HepG2 (cell line): Measurements from ENCODE around the gene RAPGEF2. TPM values are rescaled to one million over a fixed set of nuclear protein-coding genes. Genes with fewer than 3 reads are reported as not detected.

ENCODE experiments used
- ATAC-seq: fragments of 200-7000 bp; cut with Tn5 transposase; 3 replicates; pipeline ENCODE4 v1.9.1; 2020; ENCODE audit warnings: mild to moderate bottlenecking, moderate library complexity
- BruUV-seq: library from RNA; stranded (reverse); fragments of 400-500 nt; replicated peaks from 2 replicates; lab custom pipeline; 2021; lab: Mats Ljungman, UMichigan
- CTCF ChIA-PET: fragments of 300-600 bp; formaldehyde crosslinking; extraction: SDS; loops from one replicate; lab custom pipeline; 2021; ENCODE audit warnings: low total read pairs, inconsistent platforms, low intra/inter-chr PET ratio; lab: Yijun Ruan, JAX
- POLR2A ChIA-PET: fragments of 350-600 bp; sonication (Branson Sonifier 250); formaldehyde crosslinking; loops from one replicate; lab custom pipeline; 2020; ENCODE audit warnings: antibody characterized with exemption, inconsistent platforms; lab: Yijun Ruan, JAX
- DNase-seq: peaks from one replicate; pipeline ENCODE4 v3.0.0-alpha.2; 2015; ENCODE audit warnings: low spot score
- FAIRE-seq: peaks from 3 replicates; lab custom pipeline; 2011; peaks lifted over from hg19 to GRCh38; lab: Jason Lieb, UNC
- H2AFZ ChIP-seq: one replicate; pipeline ENCODE4 v1.6.1; 2011; ENCODE audit warnings: low read length, inconsistent platforms
- H3K27ac ChIP-seq: fragments of 300-600 bp; 3 replicates; pipeline ENCODE4 v1.8.0; 2011; ENCODE audit warnings: mixed run types, mild to moderate bottlenecking, mixed read lengths, low read length, inconsistent platforms; ENCODE audit not compliant: insufficient read depth; ENCODE audit errors: extremely low read length
- H3K27me3 ChIP-seq, 2 experiments: fragments of 200-600 bp in 1 of 2; 2 replicates in 1 of 2; 3 replicates in 1 of 2; pipeline versions ENCODE4 v1.6.0 to v1.8.0; 2011; ENCODE audit warnings: low read length in 2 of 2, mild to moderate bottlenecking in 2 of 2, moderate library complexity in 2 of 2, inconsistent platforms in 1 of 2; ENCODE audit not compliant: insufficient read depth in 2 of 2, control insufficient read depth in 1 of 2
- H3K36me3 ChIP-seq, 2 experiments: fragments of 200-600 bp in 1 of 2; replicated peaks in 1 of 2; 2 replicates in 1 of 2; 3 replicates in 1 of 2; pipeline versions ENCODE4 v1.5.1 to v1.8.0; 2011; ENCODE audit warnings: low read length in 2 of 2, inconsistent platforms in 1 of 2; ENCODE audit not compliant: insufficient read depth in 2 of 2, control insufficient read depth in 1 of 2
- H3K4me1 ChIP-seq: 2 replicates; pipeline ENCODE4 v1.5.1; 2012; ENCODE audit warnings: low read length, inconsistent platforms; ENCODE audit not compliant: insufficient read depth
- H3K4me2 ChIP-seq: 2 replicates; pipeline ENCODE4 v1.6.0; 2011; ENCODE audit warnings: low read depth, low read length, inconsistent platforms
- H3K4me3 ChIP-seq, 3 experiments: fragments of 200-600 bp in 1 of 3; sonication (generic), shearing (Covaris generic) in 1 of 3; replicated peaks in 1 of 3; 2 replicates each; pipeline ENCODE4 v1.5.1; 2011 to 2016; ENCODE audit warnings: low read length in 3 of 3, inconsistent platforms in 2 of 3, low read depth in 2 of 3, mild to moderate bottlenecking in 2 of 3, control low read depth in 1 of 3, mixed read lengths in 1 of 3; ENCODE audit not compliant: insufficient read depth in 1 of 3
- H3K79me2 ChIP-seq: one replicate; pipeline ENCODE4 v1.6.1; 2011; ENCODE audit warnings: low read length, inconsistent platforms; ENCODE audit not compliant: insufficient read depth
- H3K9ac ChIP-seq: 2 replicates; pipeline ENCODE4 v1.6.0; 2011; ENCODE audit warnings: mild to moderate bottlenecking, low read depth, low read length, inconsistent platforms; ENCODE audit not compliant: insufficient read depth
- H3K9me3 ChIP-seq: 2 replicates; pipeline ENCODE4 v1.5.1; 2012; ENCODE audit warnings: mild to moderate bottlenecking, low read length
- H4K20me1 ChIP-seq: 2 replicates; pipeline ENCODE4 v1.6.0; 2011; ENCODE audit warnings: inconsistent platforms, mild to moderate bottlenecking, low read length, moderate library complexity; ENCODE audit not compliant: insufficient read depth
- FOXM1 ChIP-seq: sonication (generic); formaldehyde crosslinking; IDR thresholded peaks from 2 replicates; pipeline ENCODE4 v1.5.0; 2020; ENCODE audit warnings: missing genetic modification reagents
- RXRB ChIP-seq: IDR thresholded peaks from 2 replicates; pipeline ENCODE4 v1.6.1; 2016; ENCODE audit warnings: borderline replicate concordance, missing genetic modification reagents, missing compliant biosample characterization
- SAP130 ChIP-seq: IDR thresholded peaks from 2 replicates; pipeline ENCODE4 v1.6.1; 2016; ENCODE audit warnings: low read depth
- SOX13 ChIP-seq, 3 experiments: fragments of 450-650 bp in 1 of 3; sonication (generic) in 1 of 3; formaldehyde crosslinking in 1 of 3; IDR thresholded peaks in 2 of 3; conservative IDR thresholded peaks in 1 of 3; 2 replicates each; pipeline versions ENCODE4 v1.5.0 to v1.6.1; 2016 to 2020; ENCODE audit warnings: antibody characterized with exemption in 1 of 3, mild to moderate bottlenecking in 1 of 3, missing compliant biosample characterization in 1 of 3, missing genetic modification reagents in 1 of 3, moderate library complexity in 1 of 3
- ZNF124 ChIP-seq: sonication (generic); formaldehyde crosslinking; IDR thresholded peaks from 2 replicates; pipeline ENCODE4 v1.4.0; 2020; ENCODE audit warnings: missing genetic modification reagents
- ZNF337 ChIP-seq: sonication (generic); formaldehyde crosslinking; IDR thresholded peaks from 2 replicates; pipeline ENCODE4 v1.5.1; 2020; ENCODE audit warnings: missing genetic modification reagents, low read depth, mild to moderate bottlenecking, borderline replicate concordance
- ZNF598 ChIP-seq: sonication (generic); formaldehyde crosslinking; IDR thresholded peaks from 2 replicates; pipeline ENCODE4 v1.5.1; 2020; ENCODE audit warnings: mild to moderate bottlenecking, missing genetic modification reagents, borderline replicate concordance
- WGBS: methylation state at CpG from one replicate; pipeline ENCODE4 v1.1.6; 2017; ENCODE audit warnings: low lambda C conversion rate; 5-methylcytosine and 5-hydroxymethylcytosine counted together
- in situ Hi-C: cut with HindIII; loops from 2 replicates; pipeline ENCODE4 v1.10.0; 2017; ENCODE audit warnings: low pct_unique_long_range_greater_than_20kb; ENCODE audit not compliant: extremely low pct_ligation_motif_present
- intact Hi-C: fragments of 100-400 bp; cut with micrococcal nuclease; formaldehyde crosslinking; loops from one replicate; pipeline ENCODE4 v1.10.0; 2022; ENCODE audit not compliant: unreplicated experiment
- polyA plus RNA-seq, 8 experiments: library from polyadenylated mRNA; depleted of rRNA in 3 of 8; stranded (reverse) in 7 of 8; unstranded in 1 of 8; fragments of >200 nt; fragmentation: Illumina TruSeq in 4 of 8; extraction: Trizol in 4 of 8; gene quantifications; 2 replicates each; pipeline versions ENCODE4 v1.2.1 to v1.2.3, GENCODE V29; 2011 to 2016; ENCODE audit warnings: low read depth in 4 of 8, missing spikeins in 1 of 8, mixed read lengths in 1 of 8; ENCODE audit not compliant: insufficient read depth in 1 of 8
- total RNA-seq, 5 experiments: library from RNA; depleted of rRNA; stranded (reverse); fragments of >200 nt; fragmentation: Illumina TruSeq; extraction: Trizol; gene quantifications; 2 replicates each; pipeline ENCODE4 v1.2.3, GENCODE V29; 2016; ENCODE audit warnings: low read depth in 1 of 5
- TF ChIP-seq, protein P1 (sequence below): sonication (generic); formaldehyde crosslinking; IDR thresholded peaks from 2 replicates; pipeline ENCODE4 v1.4.0; 2020; ENCODE audit warnings: mild to moderate bottlenecking, missing genetic modification reagents, borderline replicate concordance
- TF ChIP-seq, protein P2 (sequence below): sonication (generic); formaldehyde crosslinking; conservative IDR thresholded peaks from 2 replicates; pipeline ENCODE4 v1.4.0; 2020; ENCODE audit warnings: missing genetic modification reagents
- TF ChIP-seq, protein P3 (sequence below): sonication (generic); formaldehyde crosslinking; conservative IDR thresholded peaks from 2 replicates; pipeline ENCODE4 v1.4.0; 2020; ENCODE audit warnings: missing genetic modification reagents
- TF ChIP-seq, protein P4 (sequence below), 2 experiments: sonication (generic) in 1 of 2; formaldehyde crosslinking in 1 of 2; IDR thresholded peaks; 2 replicates each; pipeline versions ENCODE4 v1.6.1 to v1.9.0; 2014 to 2022; ENCODE audit warnings: antibody characterized with exemption in 1 of 2, borderline replicate concordance in 1 of 2, inconsistent platforms in 1 of 2, low read depth in 1 of 2, missing genetic modification reagents in 1 of 2

The RAPGEF2 gene
- total and polyA plus RNA-seq, 2 of the 13 experiments (the other 11 are each of a cell fraction or from before 2014, with no cell fraction given) = 19.2 to 23.0 TPM

DNA sequence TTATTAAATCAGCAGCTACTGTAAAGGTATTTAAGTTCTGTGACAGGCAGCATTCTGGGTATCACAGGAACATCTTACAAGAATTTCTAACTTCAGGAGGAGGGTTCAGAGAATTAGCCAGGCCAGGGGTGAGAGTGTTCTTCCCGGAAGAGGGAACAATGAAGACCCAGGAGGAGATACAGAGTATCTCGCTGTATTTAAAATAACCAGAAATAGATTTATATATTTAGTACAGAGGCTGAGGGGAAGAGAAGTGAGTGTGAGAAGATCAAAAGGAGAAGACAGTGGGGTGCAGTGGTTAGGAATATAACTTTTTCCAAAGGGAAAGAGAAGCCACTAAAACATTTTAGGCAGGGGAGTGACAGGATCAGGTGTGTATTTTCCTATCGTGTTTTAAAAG is 186.8 kb downstream of the RAPGEF2 start:
- FAIRE-seq = no peak
- TF ChIP-seq RXRB (CRISPR knock-in tag) (no peak), SOX13 (IDR thresholded peaks at IDR 0.05) (no peak), SOX13 (CRISPR knock-in tag; conservative IDR thresholded peaks at IDR 0.05 in 1 of 2, IDR thresholded peaks at IDR 0.05 in 1 of 2) (no peak), ZNF124 (no peak), FOXM1 (CRISPR knock-in tag) (no peak), SAP130 (CRISPR knock-in tag) (no peak), ZNF337 (no peak), ZNF598 (CRISPR knock-in tag) (no peak)
- TF ChIP-seq, protein P1, sequence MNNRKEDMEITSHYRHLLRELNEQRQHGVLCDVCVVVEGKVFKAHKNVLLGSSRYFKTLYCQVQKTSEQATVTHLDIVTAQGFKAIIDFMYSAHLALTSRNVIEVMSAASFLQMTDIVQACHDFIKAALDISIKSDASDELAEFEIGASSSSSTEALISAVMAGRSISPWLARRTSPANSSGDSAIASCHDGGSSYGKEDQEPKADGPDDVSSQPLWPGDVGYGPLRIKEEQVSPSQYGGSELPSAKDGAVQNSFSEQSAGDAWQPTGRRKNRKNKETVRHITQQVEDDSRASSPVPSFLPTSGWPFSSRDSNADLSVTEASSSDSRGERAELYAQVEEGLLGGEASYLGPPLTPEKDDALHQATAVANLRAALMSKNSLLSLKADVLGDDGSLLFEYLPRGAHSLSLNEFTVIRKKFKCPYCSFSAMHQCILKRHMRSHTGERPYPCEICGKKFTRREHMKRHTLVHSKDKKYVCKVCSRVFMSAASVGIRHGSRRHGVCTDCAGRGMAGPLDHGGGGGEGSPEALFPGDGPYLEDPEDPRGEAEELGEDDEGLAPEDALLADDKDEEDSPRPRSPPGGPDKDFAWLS (CRISPR knock-in tag) = no peak
- TF ChIP-seq, protein P2, sequence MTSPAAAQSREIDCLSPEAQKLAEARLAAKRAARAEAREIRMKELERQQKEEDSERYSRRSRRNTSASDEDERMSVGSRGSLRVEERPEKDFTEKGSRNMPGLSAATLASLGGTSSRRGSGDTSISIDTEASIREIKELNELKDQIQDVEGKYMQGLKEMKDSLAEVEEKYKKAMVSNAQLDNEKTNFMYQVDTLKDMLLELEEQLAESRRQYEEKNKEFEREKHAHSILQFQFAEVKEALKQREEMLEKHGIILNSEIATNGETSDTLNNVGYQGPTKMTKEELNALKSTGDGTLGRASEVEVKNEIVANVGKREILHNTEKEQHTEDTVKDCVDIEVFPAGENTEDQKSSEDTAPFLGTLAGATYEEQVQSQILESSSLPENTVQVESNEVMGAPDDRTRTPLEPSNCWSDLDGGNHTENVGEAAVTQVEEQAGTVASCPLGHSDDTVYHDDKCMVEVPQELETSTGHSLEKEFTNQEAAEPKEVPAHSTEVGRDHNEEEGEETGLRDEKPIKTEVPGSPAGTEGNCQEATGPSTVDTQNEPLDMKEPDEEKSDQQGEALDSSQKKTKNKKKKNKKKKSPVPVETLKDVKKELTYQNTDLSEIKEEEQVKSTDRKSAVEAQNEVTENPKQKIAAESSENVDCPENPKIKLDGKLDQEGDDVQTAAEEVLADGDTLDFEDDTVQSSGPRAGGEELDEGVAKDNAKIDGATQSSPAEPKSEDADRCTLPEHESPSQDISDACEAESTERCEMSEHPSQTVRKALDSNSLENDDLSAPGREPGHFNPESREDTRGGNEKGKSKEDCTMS (CRISPR knock-in tag) = no peak
- TF ChIP-seq, protein P3, sequence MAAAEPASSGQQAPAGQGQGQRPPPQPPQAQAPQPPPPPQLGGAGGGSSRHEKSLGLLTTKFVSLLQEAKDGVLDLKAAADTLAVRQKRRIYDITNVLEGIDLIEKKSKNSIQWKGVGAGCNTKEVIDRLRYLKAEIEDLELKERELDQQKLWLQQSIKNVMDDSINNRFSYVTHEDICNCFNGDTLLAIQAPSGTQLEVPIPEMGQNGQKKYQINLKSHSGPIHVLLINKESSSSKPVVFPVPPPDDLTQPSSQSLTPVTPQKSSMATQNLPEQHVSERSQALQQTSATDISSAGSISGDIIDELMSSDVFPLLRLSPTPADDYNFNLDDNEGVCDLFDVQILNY (CRISPR knock-in tag) = no peak
- TF ChIP-seq, protein P4, sequence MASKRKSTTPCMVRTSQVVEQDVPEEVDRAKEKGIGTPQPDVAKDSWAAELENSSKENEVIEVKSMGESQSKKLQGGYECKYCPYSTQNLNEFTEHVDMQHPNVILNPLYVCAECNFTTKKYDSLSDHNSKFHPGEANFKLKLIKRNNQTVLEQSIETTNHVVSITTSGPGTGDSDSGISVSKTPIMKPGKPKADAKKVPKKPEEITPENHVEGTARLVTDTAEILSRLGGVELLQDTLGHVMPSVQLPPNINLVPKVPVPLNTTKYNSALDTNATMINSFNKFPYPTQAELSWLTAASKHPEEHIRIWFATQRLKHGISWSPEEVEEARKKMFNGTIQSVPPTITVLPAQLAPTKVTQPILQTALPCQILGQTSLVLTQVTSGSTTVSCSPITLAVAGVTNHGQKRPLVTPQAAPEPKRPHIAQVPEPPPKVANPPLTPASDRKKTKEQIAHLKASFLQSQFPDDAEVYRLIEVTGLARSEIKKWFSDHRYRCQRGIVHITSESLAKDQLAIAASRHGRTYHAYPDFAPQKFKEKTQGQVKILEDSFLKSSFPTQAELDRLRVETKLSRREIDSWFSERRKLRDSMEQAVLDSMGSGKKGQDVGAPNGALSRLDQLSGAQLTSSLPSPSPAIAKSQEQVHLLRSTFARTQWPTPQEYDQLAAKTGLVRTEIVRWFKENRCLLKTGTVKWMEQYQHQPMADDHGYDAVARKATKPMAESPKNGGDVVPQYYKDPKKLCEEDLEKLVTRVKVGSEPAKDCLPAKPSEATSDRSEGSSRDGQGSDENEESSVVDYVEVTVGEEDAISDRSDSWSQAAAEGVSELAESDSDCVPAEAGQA (IDR thresholded peaks at IDR 0.05; ENCODE audit: low read depth) = no peak
- TF ChIP-seq, protein P4 (CRISPR knock-in tag; IDR thresholded peaks at IDR 0.05; ENCODE audit: borderline replicate concordance) = no peak
- no peaks in the 10 kb centered on the region for H3K27me3 ChIP-seq
- no peaks in the 10 kb centered on the region for H4K20me1 ChIP-seq
- ATAC-seq = no peak
- WGBS = over 99% methylated on average over 3 of the region's 3 CpGs
- H3K9ac ChIP-seq = no peak overlapping the region
- H3K9me3 ChIP-seq = no peaks in the 10 kb centered on the region
- ChIA-PET CTCF (no interaction called here), POLR2A (no interaction called here)
- intact Hi-C loops = no loop called here
- no peak overlapping the region for H2AFZ ChIP-seq
- H3K4me1 ChIP-seq = no peaks in the 10 kb centered on the region
- in situ Hi-C loops = no loop called here
- no peak overlapping the region for H3K4me3 ChIP-seq
- no TSS peak for BruUV-seq
- no peaks in the 10 kb centered on the region for H3K79me2 ChIP-seq
- no peak for DNase-seq
- H3K36me3 ChIP-seq = no peaks in the 10 kb centered on the region
- no peak overlapping the region for H3K4me2 ChIP-seq
- no peak overlapping the region for H3K27ac ChIP-seq
